KMS-11 (cell line): ENCODE results near the gene OR52E2.

ENCODE experiments used
- H2AFZ ChIP-seq: fragments of 200-600 bp; sonication (generic); 2 replicates; pipeline ENCODE4 v1.6.1; 2016; ENCODE audit warnings: antibody characterized with exemption, mixed run types, low read depth
- H3K27ac ChIP-seq: fragments of 200-600 bp; sonication (generic); 2 replicates; pipeline ENCODE4 v1.6.1; 2016; ENCODE audit warnings: mild to moderate bottlenecking, mixed run types
- H3K27me3 ChIP-seq: fragments of 200-600 bp; sonication (generic); 2 replicates; pipeline ENCODE4 v1.6.1; 2017; ENCODE audit warnings: mild to moderate bottlenecking, low read depth, mixed run types, moderate library complexity; ENCODE audit not compliant: insufficient read depth
- H3K36me3 ChIP-seq: fragments of 200-600 bp; sonication (generic); 2 replicates; pipeline ENCODE4 v1.6.1; 2017; ENCODE audit warnings: mild to moderate bottlenecking, mixed run types; ENCODE audit not compliant: insufficient read depth
- H3K4me1 ChIP-seq: fragments of 200-600 bp; sonication (generic); 2 replicates; pipeline ENCODE4 v1.6.1; 2016; ENCODE audit warnings: mild to moderate bottlenecking, low read depth, mixed run types; ENCODE audit not compliant: poor library complexity, severe bottlenecking
- H3K4me2 ChIP-seq: fragments of 200-600 bp; sonication (generic); 2 replicates; pipeline ENCODE4 v1.7.0; 2016; ENCODE audit warnings: mild to moderate bottlenecking, mixed run types
- H3K4me3 ChIP-seq: fragments of 200-600 bp; sonication (generic); IDR thresholded peaks from 2 replicates; pipeline ENCODE4 v1.6.1; 2017; ENCODE audit warnings: low read depth, low read length, mixed read lengths; ENCODE audit not compliant: insufficient read depth
- H3K79me2 ChIP-seq: fragments of 200-600 bp; sonication (generic); 2 replicates; pipeline ENCODE4 v1.6.1; 2016; ENCODE audit warnings: low read depth, mixed run types; ENCODE audit not compliant: insufficient read depth
- H3K9ac ChIP-seq: fragments of 200-600 bp; sonication (generic); 2 replicates; pipeline ENCODE4 v1.6.1; 2016; ENCODE audit warnings: mild to moderate bottlenecking, mixed run types
- H4K20me1 ChIP-seq: fragments of 200-600 bp; sonication (generic); 2 replicates; pipeline ENCODE4 v1.6.1; 2016; ENCODE audit warnings: mild to moderate bottlenecking, mixed run types; ENCODE audit not compliant: insufficient read depth
- TF ChIP-seq, protein P1 (sequence below): fragments of 200-600 bp; sonication (generic); conservative IDR thresholded peaks from 2 replicates; pipeline ENCODE4 v1.6.1; 2017; ENCODE audit warnings: low read depth, mild to moderate bottlenecking, antibody characterized with exemption, low read length, moderate library complexity, mixed read lengths

Gene OR52E2

DNA sequence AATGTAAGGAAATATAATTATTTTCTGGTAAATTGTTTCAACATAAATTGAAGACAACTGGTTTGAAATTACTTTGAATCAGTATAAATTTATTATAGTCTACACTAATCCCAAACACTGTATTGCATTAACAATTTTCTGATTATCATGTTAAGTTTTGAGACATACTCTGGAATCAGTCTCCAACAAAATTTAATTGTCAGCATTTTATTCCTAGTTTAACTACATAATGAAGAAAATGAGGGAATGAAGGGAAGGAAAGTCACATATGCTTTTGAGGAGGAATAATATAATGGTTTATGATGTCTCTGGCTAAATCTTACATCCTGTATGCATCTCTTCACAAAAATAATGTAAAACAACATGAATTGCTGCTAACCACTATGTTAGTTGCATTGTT, 24.2 kb upstream of the OR52E2 start:
- Histone ChIP-seq H3K27ac (no peak overlapping the region), H3K36me3 (no peaks in the 10 kb centered on the region), H4K20me1 (no peaks in the 10 kb centered on the region), H3K27me3 (no peaks in the 10 kb centered on the region), H3K4me3 (no peak overlapping the region), H2AFZ (no peak overlapping the region), H3K4me2 (no peak overlapping the region), H3K4me1 (no peaks in the 10 kb centered on the region), H3K9ac (no peak overlapping the region), H3K79me2 (no peaks in the 10 kb centered on the region)
- TF ChIP-seq, protein P1, sequence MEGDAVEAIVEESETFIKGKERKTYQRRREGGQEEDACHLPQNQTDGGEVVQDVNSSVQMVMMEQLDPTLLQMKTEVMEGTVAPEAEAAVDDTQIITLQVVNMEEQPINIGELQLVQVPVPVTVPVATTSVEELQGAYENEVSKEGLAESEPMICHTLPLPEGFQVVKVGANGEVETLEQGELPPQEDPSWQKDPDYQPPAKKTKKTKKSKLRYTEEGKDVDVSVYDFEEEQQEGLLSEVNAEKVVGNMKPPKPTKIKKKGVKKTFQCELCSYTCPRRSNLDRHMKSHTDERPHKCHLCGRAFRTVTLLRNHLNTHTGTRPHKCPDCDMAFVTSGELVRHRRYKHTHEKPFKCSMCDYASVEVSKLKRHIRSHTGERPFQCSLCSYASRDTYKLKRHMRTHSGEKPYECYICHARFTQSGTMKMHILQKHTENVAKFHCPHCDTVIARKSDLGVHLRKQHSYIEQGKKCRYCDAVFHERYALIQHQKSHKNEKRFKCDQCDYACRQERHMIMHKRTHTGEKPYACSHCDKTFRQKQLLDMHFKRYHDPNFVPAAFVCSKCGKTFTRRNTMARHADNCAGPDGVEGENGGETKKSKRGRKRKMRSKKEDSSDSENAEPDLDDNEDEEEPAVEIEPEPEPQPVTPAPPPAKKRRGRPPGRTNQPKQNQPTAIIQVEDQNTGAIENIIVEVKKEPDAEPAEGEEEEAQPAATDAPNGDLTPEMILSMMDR: no peak

DNA sequence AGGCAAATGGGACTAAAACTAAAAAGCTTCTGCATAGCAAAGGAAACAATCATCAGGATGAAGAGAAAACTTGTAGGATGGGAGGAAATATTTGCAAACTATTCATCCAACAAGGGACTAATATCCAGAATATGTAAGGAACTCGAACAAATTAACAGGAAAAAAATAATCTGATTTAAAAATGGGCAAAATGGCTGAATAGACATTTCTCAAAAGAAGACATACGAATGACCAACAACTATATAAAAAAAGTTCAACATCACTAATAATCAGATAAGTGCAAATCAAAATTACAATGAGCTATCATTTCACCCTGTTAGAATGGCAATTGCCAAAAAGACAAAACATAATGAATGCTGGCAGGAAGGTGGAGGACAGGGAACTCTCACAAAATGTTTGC, 22.0 kb upstream of the OR52E2 start:
- no peaks in the 10 kb centered on the region for H3K4me1 ChIP-seq
- no peak overlapping the region for H3K4me2 ChIP-seq
- H3K4me3 ChIP-seq: no peak overlapping the region
- TF ChIP-seq, protein P1: no peak
- no peak overlapping the region for H2AFZ ChIP-seq
- H3K27me3 ChIP-seq: no peaks in the 10 kb centered on the region
- no peaks in the 10 kb centered on the region for H4K20me1 ChIP-seq
- no peaks in the 10 kb centered on the region for H3K79me2 ChIP-seq
- no peak overlapping the region for H3K27ac ChIP-seq
- H3K9ac ChIP-seq: no peak overlapping the region
- H3K36me3 ChIP-seq: no peaks in the 10 kb centered on the region

DNA sequence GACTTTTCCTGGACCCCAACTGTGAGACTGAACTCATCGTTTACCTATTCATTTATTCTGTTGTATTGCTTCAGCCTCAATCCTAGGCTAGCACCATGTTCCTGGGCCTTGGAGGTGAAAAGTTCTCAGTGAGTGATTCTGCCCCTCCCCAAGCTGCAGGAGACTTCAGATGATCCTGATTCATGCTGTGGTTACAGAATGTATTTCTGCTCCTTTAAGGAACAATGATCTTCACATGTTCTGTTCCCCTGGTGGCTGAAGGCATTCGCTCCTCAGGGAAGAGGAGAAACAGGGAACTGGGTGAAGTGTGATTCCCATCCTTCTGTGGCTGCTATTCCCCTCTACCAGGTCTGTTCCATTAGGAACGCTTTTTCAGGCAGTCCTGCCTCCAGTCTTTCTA, 12.4 kb upstream of the OR52E2 start:
- Histone ChIP-seq H2AFZ (no peak overlapping the region), H3K36me3 (no peaks in the 10 kb centered on the region), H3K9ac (no peak overlapping the region), H4K20me1 (no peaks in the 10 kb centered on the region), H3K79me2 (no peaks in the 10 kb centered on the region), H3K27me3 (no peaks in the 10 kb centered on the region), H3K27ac (no peak overlapping the region), H3K4me3 (no peak overlapping the region), H3K4me1 (no peaks in the 10 kb centered on the region), H3K4me2 (no peak overlapping the region)
- TF ChIP-seq, protein P1: no peak

DNA sequence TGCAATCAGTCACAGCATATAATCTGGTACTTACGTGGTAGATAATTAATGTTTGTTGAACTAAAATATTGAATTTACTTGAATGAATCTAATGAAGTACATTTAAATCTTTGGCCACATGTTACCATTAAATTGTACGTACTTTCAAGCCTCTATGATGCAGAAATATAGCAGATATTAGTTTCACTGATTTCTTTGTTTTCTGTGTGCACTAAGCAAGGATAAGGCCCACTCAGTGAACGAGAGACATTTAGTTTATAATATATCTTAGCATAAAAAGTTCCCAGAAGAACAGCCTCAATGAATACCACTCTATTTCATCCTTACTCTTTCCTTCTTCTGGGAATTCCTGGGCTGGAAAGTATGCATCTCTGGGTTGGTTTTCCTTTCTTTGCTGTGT, 9.8 kb upstream of the OR52E2 start, which contains the start of gene OR52E1:
TSS of gene OR52E1 (plus strand) at position 301 of the 400 bp plus-strand sequence.
- Histone ChIP-seq H3K79me2 (no peaks in the 10 kb centered on the region), H3K4me3 (no peak within 1 kb of the TSS), H3K27me3 (no peaks in the 10 kb centered on the region), H3K9ac (no peak within 1 kb of the TSS), H3K4me2 (no peak within 1 kb of the TSS), H3K27ac (no peak within 1 kb of the TSS), H3K4me1 (no peaks in the 10 kb centered on the region), H2AFZ (no peak within 1 kb of the TSS), H4K20me1 (no peaks in the 10 kb centered on the region), H3K36me3 (no peaks in the 10 kb centered on the region)
- TF ChIP-seq, protein P1: no peak
